ENCODE data around the gene ADCY1.

GRCh38 chr7:45717537-45718235 is 143.5 kb downstream of the ADCY1 start:
- TF ChIP-seq CTCF (conservative IDR thresholded peaks at IDR 0.05; ENCODE audit: low read length) = no peak
- TF ChIP-seq EZH2phosphoT487 (IDR thresholded peaks at IDR 0.05; ENCODE audit: borderline replicate concordance) = no peak

Data from Loucy (cell line).